K562 (cell line): ENCODE measurements around the gene SLC9A3. TPM values are rescaled to one million over a fixed set of nuclear protein-coding genes. Genes with fewer than 3 reads are reported as not detected.

Experiments used
- ATAC-seq: fragments of 200-7000 bp; cut with Tn5 transposase; 3 replicates; pipeline ENCODE4 v1.9.1; 2020; ENCODE audit warnings: moderate library complexity
- BruUV-seq: library from RNA; stranded (reverse); fragments of 400-500 nt; replicated peaks from 2 replicates; lab custom pipeline; 2021; lab: Mats Ljungman, UMichigan
- CTCF ChIA-PET: fragments of 300-600 bp; formaldehyde crosslinking; extraction: SDS; loops from one replicate; lab custom pipeline; 2021; ENCODE audit warnings: low intra/inter-chr PET ratio; lab: Yijun Ruan, JAX
- POLR2A ChIA-PET: fragments of 300-600, 350-650 bp; sonication (Branson Sonifier 250); formaldehyde crosslinking; extraction: SDS; loops from one replicate; lab custom pipeline; 2021; ENCODE audit warnings: antibody characterized with exemption, inconsistent platforms; lab: Yijun Ruan, JAX
- DNase-seq, 4 experiments: peaks; one replicate each; pipeline versions ENCODE4 v3.0.0 to v3.0.0-alpha.2; 2011 to 2018; ENCODE audit warnings: low spot score in 3 of 4, mixed read lengths in 3 of 4; ENCODE audit errors: extremely low read depth in 1 of 4
- FAIRE-seq: peaks from 2 replicates; lab custom pipeline; 2011; peaks lifted over from hg19 to GRCh38; lab: Jason Lieb, UNC
- H2AFZ ChIP-seq: 2 replicates; pipeline ENCODE4 v1.6.0; 2011; ENCODE audit warnings: low read depth, low read length, control low read depth, inconsistent platforms
- H3K27ac ChIP-seq: fragments of 200-600 bp; 3 replicates; pipeline ENCODE4 v1.8.0; 2011; ENCODE audit warnings: low read depth, mild to moderate bottlenecking, control low read depth, inconsistent platforms, low read length, moderate library complexity, mixed read lengths; ENCODE audit errors: extremely low read depth
- H3K27me3 ChIP-seq, 2 experiments: fragments of 300-600 bp in 1 of 2; 2 replicates in 1 of 2; 3 replicates in 1 of 2; pipeline versions ENCODE4 v1.6.0 to v1.8.0; 2011; ENCODE audit warnings: inconsistent platforms in 2 of 2, low read length in 2 of 2, mild to moderate bottlenecking in 1 of 2, mixed read lengths in 1 of 2, moderate library complexity in 1 of 2; ENCODE audit not compliant: control insufficient read depth in 2 of 2, insufficient read depth in 2 of 2
- H3K36me3 ChIP-seq: fragments of 300-600 bp; 3 replicates; pipeline ENCODE4 v1.8.0; 2011; ENCODE audit warnings: mild to moderate bottlenecking, low read length, inconsistent platforms; ENCODE audit not compliant: control insufficient read depth, insufficient read depth
- H3K4me1 ChIP-seq, 2 experiments: fragments of 200-600 bp in 1 of 2; replicated peaks in 1 of 2; 2 replicates in 1 of 2; 3 replicates in 1 of 2; pipeline versions ENCODE4 v1.5.1 to v1.8.0; 2011; ENCODE audit warnings: inconsistent platforms in 2 of 2, low read length in 2 of 2, mild to moderate bottlenecking in 1 of 2, mixed read lengths in 1 of 2, moderate library complexity in 1 of 2; ENCODE audit not compliant: control insufficient read depth in 2 of 2, insufficient read depth in 2 of 2
- H3K4me2 ChIP-seq: 2 replicates; pipeline ENCODE4 v1.6.1; 2011; ENCODE audit warnings: low read length, control low read depth, inconsistent platforms, mixed read lengths; ENCODE audit not compliant: insufficient read depth
- H3K4me3 ChIP-seq: fragments of 200-600 bp; sonication (generic), shearing (Covaris generic); 2 replicates; pipeline ENCODE4 v1.5.1; 2016; ENCODE audit warnings: control low read depth, inconsistent platforms
- H3K79me2 ChIP-seq: fragments of 200-600 bp; 3 replicates; pipeline ENCODE4 v1.8.0; 2011; ENCODE audit warnings: low read length, inconsistent platforms; ENCODE audit not compliant: control insufficient read depth, insufficient read depth
- H3K9ac ChIP-seq, 2 experiments: 2 replicates each; pipeline versions ENCODE4 v1.6.0 to v1.6.1; 2011; ENCODE audit warnings: low read depth in 2 of 2, low read length in 2 of 2, control low read depth in 1 of 2, inconsistent platforms in 1 of 2, mild to moderate bottlenecking in 1 of 2, mixed read lengths in 1 of 2; ENCODE audit not compliant: insufficient read depth in 1 of 2
- H3K9me1 ChIP-seq: one replicate; pipeline ENCODE4 v1.6.0; 2011; ENCODE audit warnings: inconsistent platforms, mild to moderate bottlenecking, low read length, moderate library complexity; ENCODE audit not compliant: control insufficient read depth, insufficient read depth
- H3K9me3 ChIP-seq: replicated peaks from 2 replicates; pipeline ENCODE4 v1.5.1; 2011; ENCODE audit warnings: low read depth, low read length, inconsistent platforms; ENCODE audit not compliant: control insufficient read depth, insufficient read depth
- H4K20me1 ChIP-seq: replicated peaks from 2 replicates; pipeline ENCODE4 v1.6.1; 2011; ENCODE audit warnings: low read length, inconsistent platforms, mixed read lengths; ENCODE audit not compliant: control insufficient read depth, insufficient read depth
- E2F6 ChIP-seq, 2 experiments: IDR thresholded peaks; 2 replicates each; pipeline ENCODE4 v1.6.1; 2011; ENCODE audit warnings: borderline replicate concordance in 1 of 2, control low read depth in 1 of 2, low read depth in 1 of 2, low read length in 1 of 2, mild to moderate bottlenecking in 1 of 2, mixed read lengths in 1 of 2, moderate library complexity in 1 of 2; ENCODE audit not compliant: insufficient read depth in 1 of 2, insufficient read length in 1 of 2, poor library complexity in 1 of 2, severe bottlenecking in 1 of 2; ENCODE audit errors: extremely low read depth in 1 of 2
- EP300 ChIP-seq: IDR thresholded peaks from 2 replicates; pipeline ENCODE4 v1.6.1; 2012; ENCODE audit warnings: low read length, improper control_type of control experiment
- ESRRA ChIP-seq: fragments of 450-650 bp; IDR thresholded peaks from 2 replicates; pipeline ENCODE4 v1.6.1; 2014; ENCODE audit warnings: low read depth, mild to moderate bottlenecking, moderate library complexity, borderline replicate concordance
- ETV6 ChIP-seq, 3 experiments: fragments of 150-350 bp in 1 of 3; sonication (generic) in 1 of 3; formaldehyde crosslinking in 1 of 3; IDR thresholded peaks; 2 replicates each; pipeline versions ENCODE4 v1.6.1 to v1.8.0; 2014 to 2022; ENCODE audit warnings: borderline replicate concordance in 2 of 3, low read depth in 2 of 3, antibody characterized with exemption in 1 of 3, low read length in 1 of 3, mild to moderate bottlenecking in 1 of 3, missing genetic modification reagents in 1 of 3
- GABPB1 ChIP-seq: sonication (generic); formaldehyde crosslinking; IDR thresholded peaks from 2 replicates; pipeline ENCODE4 v1.8.0; 2022; ENCODE audit warnings: mild to moderate bottlenecking, missing genetic modification reagents
- HDAC6 ChIP-seq: IDR thresholded peaks from 2 replicates; pipeline ENCODE4 v1.6.1; 2012; ENCODE audit warnings: low read depth, mild to moderate bottlenecking, control low read depth, inconsistent platforms, low read length, moderate library complexity
- IFI16 ChIP-seq: fragments of 250-450 bp; sonication (Bioruptor Pico); IDR thresholded peaks from 2 replicates; pipeline ENCODE4 v2.1.2; 2022; ENCODE audit warnings: mild to moderate bottlenecking, inconsistent platforms
- NRF1 ChIP-seq, 2 experiments: fragments of 450-650 bp; IDR thresholded peaks in 1 of 2; conservative IDR thresholded peaks in 1 of 2; 2 replicates each; pipeline ENCODE4 v1.6.1; 2014; ENCODE audit warnings: mild to moderate bottlenecking in 2 of 2
- POLR2H ChIP-seq: IDR thresholded peaks from 2 replicates; pipeline ENCODE4 v1.6.1; 2016; ENCODE audit warnings: missing genetic modification characterization, low read depth, mild to moderate bottlenecking, control low read depth, missing compliant biosample characterization, moderate library complexity
- PURB ChIP-seq: sonication (generic); formaldehyde crosslinking; IDR thresholded peaks from 2 replicates; pipeline ENCODE4 v1.9.0; 2021; ENCODE audit warnings: low read depth, mild to moderate bottlenecking, missing genetic modification reagents
- RBM17 ChIP-seq: fragments of 200-400 bp; formaldehyde crosslinking; IDR thresholded peaks from 2 replicates; pipeline ENCODE4 v1.6.1; 2017; ENCODE audit warnings: low read depth, mild to moderate bottlenecking, low read length, borderline replicate concordance
- TBL1XR1 ChIP-seq, 2 experiments: IDR thresholded peaks; 2 replicates each; pipeline ENCODE4 v1.6.1; 2012; ENCODE audit warnings: improper control_type of control experiment in 2 of 2, low read length in 2 of 2, mild to moderate bottlenecking in 1 of 2
- ZNF717 ChIP-seq: fragments of 250-450 bp; sonication (Bioruptor Pico); IDR thresholded peaks from 2 replicates; pipeline ENCODE4 v1.5.0; 2021
- WGBS: fragments of 100-300 bp; shearing (Covaris generic); methylation state at CpG from one replicate; pipeline ENCODE4 v1.1.6; 2016; ENCODE audit warnings: low coverage, mixed read lengths; ENCODE audit not compliant: insufficient coverage; ENCODE audit errors: missing lambda C conversion rate; 5-methylcytosine and 5-hydroxymethylcytosine counted together
- in situ Hi-C: fragments of 300-500 bp; cut with MboI; formaldehyde crosslinking; loops from 4 replicates; pipeline ENCODE4 v1.15.0; 2018; ENCODE audit warnings: inconsistent platforms, mixed read lengths
- intact Hi-C: fragments of 100-400 bp; cut with micrococcal nuclease; formaldehyde crosslinking; loops from 2 replicates; pipeline ENCODE4 v1.14.2; 2022
- polyA plus RNA-seq, 8 experiments: library from polyadenylated mRNA; depleted of rRNA in 4 of 8; stranded (reverse) in 5 of 8; unstranded in 3 of 8; fragments of >200 nt; fragmentation: Nextera tagmentation in 2 of 8; fragmentation: Illumina TruSeq in 1 of 8; extraction: Ambion mirVana in 2 of 8; extraction: Trizol in 1 of 8; gene quantifications; 2 replicates each; pipeline versions ENCODE4 v1.2.1 to v1.2.3, GENCODE V29; 2011 to 2014; ENCODE audit warnings: inconsistent platforms in 1 of 8, missing spikeins in 1 of 8
- total RNA-seq, 7 experiments: library from RNA; depleted of rRNA in 6 of 7; stranded (reverse); fragments of >200 nt in 6 of 7; fragmentation: Illumina TruSeq in 2 of 7; extraction: Trizol in 2 of 7; gene quantifications; 2 replicates each; pipeline versions ENCODE4 v1.2.1 to v1.2.3, GENCODE V29; 2011 to 2021; ENCODE audit warnings: low replicate concordance in 1 of 7

Gene SLC9A3
- total and polyA plus RNA-seq, 9 of the 15 experiments (the other 6 are each of a cell fraction or from before 2014, with no cell fraction given), result 1.5 to 5.8 (median 3.7) TPM; not detected in 2

- in situ Hi-C loops (loop anchor here (5.0 kb wide), 1 partner anchor 122 kb away; no protein-coding TSS in a partner anchor), intact Hi-C loops (loop anchor here (5.0 kb wide), 1 partner anchor 247 kb away; no protein-coding TSS in a partner anchor)
- Histone ChIP-seq H3K4me3 (no peak overlapping the region), H4K20me1 (no peaks in the 10 kb centered on the region; the same call in 1 of the 2 replicates), H3K9me3 (no peaks in the 10 kb centered on the region), H3K4me2 (no peak overlapping the region), H3K27ac (no peak overlapping the region), H3K4me1 (peaks cover 0 to 54% of the 10 kb centered on the region in 2 experiments; a peak in 2 of 5 replicates), H3K9me1 (no peaks in the 10 kb centered on the region), H3K9ac (peak overlapping the region in 1 of 2 experiments; percentile 17; a peak in 1 of 4 replicates), H3K36me3 (no peaks in the 10 kb centered on the region), H3K79me2 (no peaks in the 10 kb centered on the region), H2AFZ (no peak overlapping the region), H3K27me3 (peaks cover 40 to 73% of the 10 kb centered on the region in 2 experiments)
- CTCF ChIA-PET, result no interaction called here
- WGBS, result 7% methylated on average over 26 of the region's 26 CpGs
- no TSS peak for BruUV-seq
- POLR2A ChIA-PET, result interaction anchor here (1.0 kb wide), 2 partner anchors 11 to 13 kb away, joined by 3 to 4 read pairs; no protein-coding TSS in a partner anchor
- peak; percentile 64 to 66 for TF ChIP-seq NRF1 (conservative IDR thresholded peaks at IDR 0.05 in 1 of 2, IDR thresholded peaks at IDR 0.05 in 1 of 2)
- no peak for TF ChIP-seq POLR2H
- DNase-seq (no peak), ATAC-seq (no peak), FAIRE-seq (peak; percentile 35)
These were observed 89.7 kb downstream of the SLC9A3 start for GRCh38 chr5:434443-435146.

- H3K9ac ChIP-seq, result no peak overlapping the region; a peak in 1 of 4 replicates
- WGBS, result 4% methylated on average over 16 of the region's 16 CpGs
- no TSS peak for BruUV-seq
- intact Hi-C loops (no loop called here), in situ Hi-C loops (loop anchor here (5.0 kb wide), 1 partner anchor 122 kb away; no protein-coding TSS in a partner anchor)
- H2AFZ ChIP-seq, result no peak overlapping the region
- H3K36me3 ChIP-seq, result no peaks in the 10 kb centered on the region
- no peak for DNase-seq
- no peaks in the 10 kb centered on the region for H3K9me3 ChIP-seq
- no peak for FAIRE-seq
- H3K4me3 ChIP-seq, result no peak overlapping the region
- no peak for ATAC-seq
- ChIA-PET CTCF (no interaction called here), POLR2A (interaction anchor here (1.0 to 1.4 kb wide), 2 partner anchors 12 to 16 kb away, joined by 3 to 4 read pairs; no protein-coding TSS in a partner anchor)
- H4K20me1 ChIP-seq, result no peaks in the 10 kb centered on the region; the same call in 1 of the 2 replicates
- H3K79me2 ChIP-seq, result no peaks in the 10 kb centered on the region
- H3K27ac ChIP-seq, result no peak overlapping the region
- no peaks in the 10 kb centered on the region for H3K9me1 ChIP-seq
- peaks cover 43 to 80% of the 10 kb centered on the region in 2 experiments for H3K27me3 ChIP-seq
- H3K4me2 ChIP-seq, result no peak overlapping the region
- peaks cover 0 to 56% of the 10 kb centered on the region in 2 experiments; a peak in 2 of 5 replicates for H3K4me1 ChIP-seq
- TF ChIP-seq ESRRA, result no peak
- TF ChIP-seq ZNF717 (CRISPR knock-in tag), result no peak
- TF ChIP-seq GABPB1, result no peak
- no peak for TF ChIP-seq E2F6 (IDR thresholded peaks at IDR 0.05; ENCODE audit: borderline replicate concordance in 1 of 2, extremely low read depth in 1 of 2, insufficient read depth in 1 of 2, insufficient read length in 1 of 2, low read depth in 1 of 2, low read length in 1 of 2, poor library complexity in 1 of 2, severe bottlenecking in 1 of 2)
- no peak for TF ChIP-seq HDAC6
- TF ChIP-seq TBL1XR1 (IDR thresholded peaks at IDR 0.05; ENCODE audit: low read length in 2 of 2), result no peak
- TF ChIP-seq PURB (CRISPR knock-in tag), result no peak
- TF ChIP-seq IFI16 (CRISPR knock-in tag), result no peak
- TF ChIP-seq RBM17, result no peak
- TF ChIP-seq EP300, result no peak
- TF ChIP-seq ETV6 (IDR thresholded peaks at IDR 0.05; ENCODE audit: borderline replicate concordance in 1 of 2, low read depth in 2 of 2, low read length in 1 of 2), result no peak
- TF ChIP-seq ETV6 (CRISPR knock-in tag; IDR thresholded peaks at IDR 0.05; ENCODE audit: borderline replicate concordance), result no peak
These were observed 90.4 kb downstream of the SLC9A3 start for GRCh38 chr5:433836-434235.
